Stimulated activated CD4-positive, alpha-beta T cell treated with anti-CD3 and anti-CD28 coated beads, Interleukin-2, amount 100 ng/mL, for 48 hours (primary cell): Measurements from ENCODE around the gene NCOR1.

Experiments
- DNase-seq, 2 donors: peaks; one replicate each; pipeline ENCODE4 v3.0.0-alpha.2; 2020

NCOR1 gene

DNA sequence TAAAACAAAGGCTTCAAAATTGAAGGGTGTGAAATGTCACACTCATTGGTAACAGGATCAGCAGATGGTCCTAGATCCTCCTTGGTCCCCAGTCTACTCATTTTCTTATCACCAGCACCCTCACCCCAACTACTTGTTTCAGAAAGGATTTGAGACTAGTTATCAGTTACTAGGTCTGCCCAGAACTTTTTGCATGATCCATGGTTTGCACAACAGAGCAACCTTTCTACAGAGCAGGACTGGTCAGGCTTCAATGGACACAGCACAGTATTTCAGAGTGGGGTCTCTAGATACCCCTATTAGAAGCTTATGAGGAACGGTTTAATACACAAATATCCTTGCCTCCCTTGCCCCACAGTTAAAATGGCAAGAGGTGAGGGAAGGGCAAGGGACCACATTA lies 190.1 kb downstream of the NCOR1 start:
- no peak for DNase-seq

DNA sequence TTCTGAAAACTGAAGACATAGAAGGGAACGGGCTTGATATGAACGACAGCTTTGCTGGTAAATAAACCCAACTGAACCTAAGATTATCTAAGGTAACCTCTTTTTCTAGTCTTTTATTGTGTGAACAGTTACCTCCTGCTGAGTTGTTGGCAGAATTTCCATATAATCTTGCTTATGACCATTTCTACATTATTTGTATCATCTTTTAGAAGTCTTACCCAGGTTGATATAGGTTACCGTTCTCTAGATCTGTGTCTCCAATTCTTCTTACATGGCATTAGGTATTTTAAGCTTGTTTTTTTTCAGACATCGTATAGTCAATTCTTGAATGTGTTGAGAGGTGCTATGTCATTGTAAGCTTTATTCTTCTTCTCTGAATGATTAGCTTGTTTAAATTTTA lies 191.5 kb downstream of the NCOR1 start:
- DNase-seq, result no peak

DNA sequence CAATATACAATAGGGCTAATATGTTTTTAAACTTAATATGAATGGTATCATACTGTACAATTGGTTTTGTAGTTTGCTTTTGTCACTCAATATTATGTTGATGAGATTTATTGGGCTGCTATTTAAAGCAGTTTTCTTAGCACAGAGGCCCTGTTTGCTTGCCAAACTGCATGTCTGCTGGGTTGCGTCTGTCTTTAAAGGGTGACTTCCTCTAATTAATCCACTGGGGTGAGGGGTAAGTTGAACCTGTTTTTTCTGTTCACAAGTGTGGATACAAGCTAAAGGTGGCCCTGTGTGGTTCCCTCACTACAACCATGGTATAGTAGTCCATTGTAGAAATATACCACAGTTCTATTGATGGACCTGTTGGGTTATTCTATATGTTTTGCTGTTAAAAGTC lies 196.0 kb downstream of the NCOR1 start:
- DNase-seq, result no peak

DNA sequence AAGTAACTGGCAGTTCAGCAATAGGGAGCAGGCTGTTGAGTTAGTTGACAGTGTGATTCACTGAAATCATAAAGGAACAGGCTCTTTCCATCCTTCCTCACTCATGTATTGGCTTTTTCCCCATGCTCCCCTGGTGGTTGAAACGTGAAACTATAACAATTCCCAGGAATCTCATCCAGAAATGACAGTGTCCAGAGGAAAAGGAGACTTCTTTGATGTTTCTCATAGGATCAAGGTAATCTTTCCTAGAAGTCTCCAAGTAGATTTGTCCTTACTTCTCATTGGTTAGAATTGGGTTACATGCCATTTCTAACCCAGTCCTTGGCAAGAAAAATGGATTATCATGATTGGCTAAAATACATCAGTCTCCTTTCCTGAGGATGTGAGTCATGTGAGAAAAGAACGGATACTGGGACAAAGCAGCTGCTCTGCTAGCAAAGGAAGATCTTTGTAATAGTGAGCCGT lies 201.4 kb downstream of the NCOR1 start:
- DNase-seq, result no peak

DNA sequence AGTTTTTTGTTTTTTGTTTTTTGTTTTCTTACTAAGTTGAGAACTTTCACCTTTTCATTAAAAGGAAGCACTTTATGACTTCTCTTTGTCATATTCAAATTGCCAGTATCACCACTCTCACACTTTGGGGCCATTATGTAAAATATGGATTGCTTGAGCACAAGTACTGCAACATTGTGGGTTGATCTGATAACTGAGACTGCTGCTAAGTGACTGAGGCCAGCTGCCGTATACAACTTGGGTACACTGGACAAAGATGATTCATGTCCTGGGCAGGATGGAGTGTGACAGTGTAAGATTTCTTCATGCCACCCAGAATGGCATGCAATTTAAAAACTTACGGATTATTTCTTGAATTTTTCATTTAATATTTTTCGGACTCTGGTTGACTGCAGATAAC lies 207.9 kb downstream of the NCOR1 start:
- DNase-seq, result no peak

DNA sequence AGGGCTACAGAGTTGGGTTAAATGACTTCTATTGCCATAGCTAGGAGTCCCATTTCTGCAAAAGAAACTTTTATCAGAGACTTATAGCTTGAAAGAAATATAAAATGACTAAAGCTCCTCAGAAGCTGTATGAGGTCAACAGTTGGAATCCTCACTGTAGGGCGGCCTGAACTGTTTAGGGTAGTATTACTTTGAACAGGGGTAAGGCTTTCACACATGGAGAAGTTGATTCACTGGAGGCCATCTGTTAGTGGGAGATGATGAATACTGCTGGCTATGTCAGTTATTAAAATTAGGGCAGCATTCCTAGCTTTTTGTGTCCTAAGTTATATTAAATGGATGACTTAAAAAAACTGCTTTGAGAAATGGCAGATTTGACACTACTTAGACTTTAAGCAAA lies 209.7 kb downstream of the NCOR1 start:
- DNase-seq, result no peak

DNA sequence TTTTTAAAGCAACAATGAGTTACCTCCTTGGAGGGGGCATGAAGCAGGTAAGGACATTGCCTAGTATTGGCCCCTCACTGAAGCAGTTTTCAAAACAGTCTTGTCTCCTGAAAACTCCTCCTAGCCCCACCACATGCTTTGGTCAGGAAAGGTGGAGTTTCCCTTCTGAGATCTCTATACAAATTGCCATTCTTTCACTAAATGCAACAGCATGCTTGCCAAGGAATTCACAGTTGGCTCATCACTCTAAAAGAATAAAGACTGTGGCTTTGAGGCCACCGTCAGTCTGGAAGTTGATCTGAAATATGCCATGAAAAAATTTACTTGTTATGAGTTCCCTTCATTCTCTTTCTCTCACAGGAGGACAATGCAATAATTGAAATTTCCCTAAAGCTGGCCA lies 211.5 kb downstream of the NCOR1 start:
- DNase-seq, result no peak

DNA sequence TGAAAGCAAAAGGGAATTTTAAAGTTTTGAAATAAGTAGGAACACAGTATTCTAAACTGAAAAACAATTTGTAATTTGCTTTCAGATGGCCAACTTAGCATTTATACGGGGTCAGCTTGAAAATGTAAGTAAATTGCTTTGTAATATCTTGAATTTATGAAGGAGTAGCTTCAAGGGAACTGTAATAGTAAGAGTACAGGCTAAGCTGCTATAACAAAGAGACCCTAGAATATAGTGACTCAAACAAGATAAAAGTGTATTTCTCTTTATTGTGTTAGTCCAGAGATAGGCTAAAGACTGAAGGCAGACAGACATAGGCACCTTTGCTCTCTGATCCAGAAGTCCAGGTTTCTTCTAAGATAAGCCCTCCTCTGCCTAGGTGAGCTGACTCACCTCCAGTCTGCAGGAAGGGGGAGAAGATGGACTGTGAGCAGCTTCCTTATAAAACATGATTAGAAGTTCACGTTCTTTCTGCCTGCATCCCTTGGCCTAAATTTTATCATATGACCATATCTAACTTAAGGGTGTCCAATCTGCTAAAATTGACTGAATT lies 212.6 kb downstream of the NCOR1 start:
- no peak for DNase-seq

DNA sequence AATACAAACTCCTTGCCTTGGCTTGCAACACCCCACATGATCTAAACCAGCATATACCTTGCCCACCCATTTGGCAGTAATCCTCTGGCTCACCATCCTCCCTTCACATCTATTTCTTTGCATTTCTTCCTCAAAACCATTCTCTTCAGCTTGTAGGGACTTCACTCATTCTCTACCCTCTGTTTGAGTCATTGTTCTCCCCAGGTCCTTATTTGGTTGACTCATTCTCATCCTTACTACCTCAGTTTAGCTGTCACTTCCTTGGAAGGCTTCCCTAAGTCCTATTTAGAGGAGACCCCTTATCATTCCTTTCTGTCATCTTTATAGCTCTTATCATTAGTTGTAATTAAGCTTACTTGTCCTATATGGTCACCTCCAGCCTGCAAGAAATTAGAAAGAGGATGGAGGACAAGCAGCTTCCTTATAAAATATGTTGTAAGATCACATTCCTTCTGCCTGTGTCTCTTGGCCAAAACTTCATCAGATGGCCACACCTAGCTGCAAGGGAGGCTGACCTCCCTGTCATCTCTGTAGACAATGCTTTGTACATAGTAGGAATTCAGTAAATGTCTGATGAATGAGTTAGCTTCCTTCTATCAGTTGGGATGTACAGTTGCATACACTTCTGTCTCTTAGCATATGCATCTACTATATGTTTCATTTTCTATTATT lies 214.0 kb downstream of the NCOR1 start:
- DNase-seq, result no peak

DNA sequence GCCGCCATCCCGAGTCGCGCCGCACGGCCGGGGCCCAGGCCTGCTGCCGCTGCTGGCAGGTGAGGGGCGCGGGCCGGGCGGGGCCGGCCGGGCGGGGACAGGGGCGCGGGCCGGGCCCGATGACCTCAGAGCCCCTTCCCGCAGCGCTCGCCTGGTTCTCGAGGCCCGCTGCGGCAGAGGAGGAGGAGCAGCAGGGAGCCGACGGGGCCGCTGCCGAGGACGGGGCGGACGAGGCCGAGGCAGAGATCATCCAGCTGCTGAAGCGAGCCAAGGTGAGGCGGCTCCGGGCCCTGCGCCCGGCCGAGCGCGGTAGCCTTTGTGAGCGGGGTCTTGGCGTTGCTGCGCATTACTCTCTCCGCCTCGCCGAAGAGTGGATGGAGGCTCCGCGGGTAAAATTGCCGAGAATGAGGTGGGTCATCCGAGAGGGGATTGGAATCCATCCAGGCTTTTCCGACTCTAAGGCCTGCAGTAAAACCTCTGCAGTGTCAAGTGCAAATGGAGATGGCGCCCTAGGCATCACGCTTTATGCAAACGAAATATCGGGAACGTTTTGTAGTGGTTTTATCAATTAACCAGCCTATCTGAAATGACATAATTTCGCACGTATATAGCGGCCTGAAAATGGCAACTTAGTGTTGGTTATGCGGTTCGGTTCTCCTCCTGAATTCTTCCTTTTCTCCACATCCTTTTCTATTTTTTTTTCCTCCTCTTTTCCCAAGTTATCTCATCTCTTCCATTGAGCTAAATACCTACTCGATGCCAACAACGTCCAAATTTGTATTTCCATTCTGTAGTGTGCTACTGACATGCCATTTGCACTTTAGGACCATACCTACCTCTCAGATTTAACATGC lies 215.1 kb downstream of the NCOR1 start:
- DNase-seq, result no peak

DNA sequence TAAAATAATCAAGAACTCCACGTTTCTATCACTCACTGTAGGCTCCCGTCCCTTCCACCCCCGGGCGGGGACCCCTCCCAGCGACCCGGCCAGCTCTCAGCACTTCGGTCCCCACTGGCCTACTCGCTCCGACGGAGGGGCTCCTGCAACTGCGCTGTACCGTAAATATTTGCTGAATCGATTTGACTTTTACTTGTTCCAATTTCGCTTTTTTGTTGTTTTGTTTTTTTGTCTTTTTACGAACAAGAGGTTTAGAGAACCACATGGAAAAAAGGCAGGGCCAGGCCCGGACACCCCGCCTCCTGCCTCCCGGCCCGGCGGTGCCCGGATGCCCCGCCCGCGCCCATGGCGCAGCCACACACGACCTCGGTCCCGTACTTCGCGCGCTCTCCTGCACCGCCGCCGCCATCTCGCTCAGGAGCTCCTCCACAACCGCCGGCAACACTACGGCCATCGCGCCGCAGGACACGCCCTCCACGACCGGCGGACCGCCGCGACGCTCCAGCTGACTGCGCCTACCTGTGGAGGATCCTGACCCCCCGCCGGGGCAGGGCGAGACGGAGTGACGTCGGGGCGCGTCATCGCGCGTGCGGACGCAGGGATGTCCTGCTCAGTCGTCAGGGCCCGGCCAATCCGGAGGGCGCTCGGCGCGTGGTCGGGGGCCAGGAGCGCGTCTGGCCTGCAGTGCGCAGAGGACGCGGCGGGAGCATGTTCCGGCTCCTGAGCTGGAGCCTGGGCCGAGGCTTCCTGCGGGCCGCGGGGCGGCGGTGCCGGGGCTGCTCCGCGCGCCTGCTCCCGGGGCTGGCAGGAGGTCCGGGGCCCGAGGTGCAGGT lies 216.0 kb downstream of the NCOR1 start, which contains the start of the genes TTC19 and ZSWIM7:
TSS of gene TTC19 (plus strand) at position 684 of the 833 bp plus-strand sequence. CDS start at position 709, 25 bp downstream.
TSS of gene ZSWIM7 (minus strand) at position 564 of the 833 bp plus-strand sequence. CDS start at position 454, 110 bp downstream.
- DNase-seq, result peak; percentile 91

DNA sequence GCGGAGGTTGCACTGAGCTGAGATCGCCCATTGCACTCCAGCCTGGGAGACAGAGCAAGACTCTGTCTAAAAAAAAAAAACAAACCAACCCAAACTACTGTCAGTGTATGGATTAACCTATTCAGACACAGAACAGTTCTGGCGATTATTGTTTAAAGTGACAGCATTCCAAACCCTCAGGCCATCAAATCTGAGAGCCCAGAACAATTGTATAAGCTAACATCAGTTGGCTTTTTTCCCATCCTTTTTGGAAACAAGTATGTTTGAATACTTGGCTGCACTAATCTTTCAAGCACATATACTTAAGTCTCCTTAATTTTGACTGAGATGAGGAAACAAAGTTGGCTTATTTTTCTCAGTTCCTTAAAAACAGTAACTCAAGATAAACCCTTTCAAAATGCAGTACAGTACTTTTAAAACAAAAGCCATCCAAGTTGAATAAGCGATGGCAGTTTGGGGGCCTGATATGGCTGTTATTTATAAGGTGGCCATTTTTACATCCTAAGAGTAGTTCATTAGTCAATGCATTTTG lies 217.2 kb downstream of the NCOR1 start:
- no peak for DNase-seq

DNA sequence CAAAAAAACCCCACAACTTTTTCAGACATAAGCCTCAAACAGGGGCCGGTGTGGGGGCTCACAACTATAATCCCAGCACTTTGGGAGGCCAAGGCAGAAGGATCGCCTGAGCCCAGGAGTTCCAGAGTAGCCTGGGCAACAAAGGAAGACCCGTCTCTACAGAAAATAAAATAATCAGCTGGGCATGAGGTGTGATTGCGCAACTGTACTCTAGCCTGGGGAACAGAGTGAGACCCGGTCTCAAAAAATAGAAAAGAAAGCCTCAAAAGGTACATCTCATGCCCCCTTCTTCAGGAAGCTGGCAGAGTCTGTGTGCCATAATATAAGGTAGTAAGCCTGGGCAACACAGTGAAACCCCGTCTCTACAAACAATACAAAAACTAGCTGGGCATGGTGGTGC lies 219.0 kb downstream of the NCOR1 start:
- no peak for DNase-seq

DNA sequence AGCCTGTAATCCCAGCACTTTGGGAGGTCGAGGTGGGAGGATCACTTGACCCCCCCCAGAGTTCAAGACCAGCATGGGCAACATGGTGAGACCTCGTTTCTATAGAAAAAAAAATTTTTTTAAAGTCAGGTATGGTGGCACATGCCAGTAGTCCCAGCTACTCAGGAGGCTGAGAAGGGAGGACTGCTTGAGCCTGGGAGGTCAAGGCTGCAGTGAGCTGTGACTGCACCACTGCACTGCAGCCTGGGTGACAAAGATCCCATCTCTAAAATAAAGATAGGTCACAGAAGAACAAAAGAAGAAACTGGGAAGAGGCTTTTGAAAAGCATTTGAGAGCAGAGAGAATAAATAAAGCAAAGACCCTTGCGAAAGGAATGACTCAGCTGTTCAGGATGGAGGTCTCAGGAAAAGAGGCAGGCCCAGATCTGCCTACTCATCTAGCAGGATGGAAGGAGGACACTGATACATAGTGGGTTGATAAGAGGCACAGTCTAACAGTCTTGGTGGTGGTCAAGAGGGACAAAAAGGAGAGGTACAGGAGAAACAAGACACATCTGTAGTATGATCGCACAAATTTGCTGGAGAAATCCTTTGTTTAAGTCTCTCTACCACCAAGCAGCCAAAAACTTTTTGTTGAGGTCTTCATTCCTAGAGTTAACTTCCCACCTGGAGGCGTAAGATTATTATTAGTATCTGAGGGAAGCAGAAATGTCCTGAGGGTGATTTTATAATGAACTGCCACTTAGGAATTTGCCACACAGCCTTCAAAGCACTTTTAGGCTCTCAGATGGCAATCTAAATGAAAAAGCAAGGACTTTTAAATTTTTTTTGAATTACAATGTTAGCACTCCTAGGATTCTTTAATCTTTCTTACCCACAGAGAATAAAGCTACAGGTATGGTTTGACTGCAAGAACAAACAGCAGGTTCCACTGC lies 233.4 kb downstream of the NCOR1 start:
- DNase-seq, result no peak

DNA sequence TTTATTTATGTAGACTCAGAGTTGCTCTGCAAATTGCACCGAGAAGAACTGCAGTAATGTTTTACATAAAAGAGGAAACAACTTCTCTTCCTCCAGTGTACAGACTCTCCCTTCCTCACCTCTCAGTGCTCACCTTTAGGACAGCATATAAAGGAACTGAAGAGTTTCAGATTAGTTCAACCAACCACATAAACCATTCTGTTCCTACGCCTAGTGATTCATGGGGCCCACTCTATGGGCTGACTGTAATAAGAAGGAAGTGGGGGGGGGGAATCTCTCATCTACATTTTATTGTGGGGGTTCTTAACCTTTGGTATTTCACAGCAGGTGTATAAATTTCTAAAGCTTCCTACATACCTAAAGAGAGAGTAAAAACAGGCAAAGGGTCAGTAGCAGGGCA lies 234.1 kb downstream of the NCOR1 start:
- no peak for DNase-seq
